RWPE2 (cell line): ENCODE results near the gene MARK3.

Experiments
- ATAC-seq: fragments of 200-7000 bp; cut with Tn5 transposase; 3 replicates; pipeline ENCODE4 v1.9.1; 2021; ENCODE audit warnings: low read depth
- DNase-seq: peaks from one replicate; pipeline ENCODE4 v3.0.0-alpha.2; 2020; ENCODE audit warnings: low spot score
- H3K27ac ChIP-seq: fragments of 450-650 bp; 2 replicates; pipeline ENCODE4 v1.5.1; 2017; ENCODE audit warnings: mild to moderate bottlenecking; ENCODE audit not compliant: poor library complexity, severe bottlenecking
- H3K27me3 ChIP-seq: fragments of 250-450 bp; sonication (Bioruptor Pico); 2 replicates; pipeline ENCODE4 v1.5.1; 2021; ENCODE audit warnings: mild to moderate bottlenecking, moderate library complexity; ENCODE audit not compliant: insufficient read depth, poor library complexity, severe bottlenecking
- H3K36me3 ChIP-seq: fragments of 250-450 bp; sonication (Bioruptor Pico); 2 replicates; pipeline ENCODE4 v1.5.1; 2020; ENCODE audit warnings: low read depth, mild to moderate bottlenecking, moderate library complexity
- H3K4me1 ChIP-seq: fragments of 250-450 bp; sonication (Bioruptor Pico); 2 replicates; pipeline ENCODE4 v1.5.1; 2021; ENCODE audit warnings: mild to moderate bottlenecking, moderate library complexity; ENCODE audit not compliant: insufficient read depth, poor library complexity, severe bottlenecking
- H3K4me3 ChIP-seq: fragments of 250-450 bp; sonication (Bioruptor Pico); 2 replicates; pipeline ENCODE4 v1.5.1; 2021; ENCODE audit warnings: mild to moderate bottlenecking, moderate library complexity; ENCODE audit not compliant: severe bottlenecking
- H3K9me3 ChIP-seq: fragments of 250-450 bp; sonication (Bioruptor Pico); 2 replicates; pipeline ENCODE4 v1.5.1; 2021; ENCODE audit warnings: mild to moderate bottlenecking, moderate library complexity; ENCODE audit not compliant: severe bottlenecking
- CTCF ChIP-seq: fragments of 450-650 bp; IDR thresholded peaks from one replicate; pipeline ENCODE4 v1.5.1; 2017; ENCODE audit warnings: mild to moderate bottlenecking, moderate library complexity; ENCODE audit not compliant: poor library complexity, severe bottlenecking

The MARK3 gene

GRCh38 chr14:103442288-103442687 lies 57.1 kb downstream of the MARK3 start:
- no peaks in the 10 kb centered on the region for H3K9me3 ChIP-seq
- ATAC-seq = no peak
- peaks cover 41% of the 10 kb centered on the region for H3K36me3 ChIP-seq
- no peaks in the 10 kb centered on the region for H3K27me3 ChIP-seq
- H3K4me1 ChIP-seq = no peaks in the 10 kb centered on the region
- H3K4me3 ChIP-seq = no peak overlapping the region
- DNase-seq = no peak
- TF ChIP-seq CTCF = no peak
- no peak overlapping the region for H3K27ac ChIP-seq

- H3K27ac ChIP-seq = no peak overlapping the region
- DNase-seq = no peak
- H3K9me3 ChIP-seq = no peaks in the 10 kb centered on the region
- ATAC-seq = no peak
- peaks cover 39% of the 10 kb centered on the region for H3K36me3 ChIP-seq
- H3K4me3 ChIP-seq = no peak overlapping the region
- TF ChIP-seq CTCF = no peak
- H3K4me1 ChIP-seq = no peaks in the 10 kb centered on the region
- no peaks in the 10 kb centered on the region for H3K27me3 ChIP-seq
These were observed 57.9 kb downstream of the MARK3 start for GRCh38 chr14:103443111-103443510.

- ATAC-seq (no peak), DNase-seq (no peak)
- Histone ChIP-seq H3K9me3 (no peaks in the 10 kb centered on the region), H3K27me3 (no peaks in the 10 kb centered on the region), H3K4me1 (no peaks in the 10 kb centered on the region), H3K36me3 (peaks cover 31% of the 10 kb centered on the region), H3K4me3 (no peak overlapping the region), H3K27ac (no peak overlapping the region)
- TF ChIP-seq CTCF = no peak
These were observed 59.8 kb downstream of the MARK3 start for GRCh38 chr14:103444837-103445524.

- Histone ChIP-seq H3K27me3 (no peaks in the 10 kb centered on the region), H3K4me3 (no peak overlapping the region), H3K36me3 (peaks cover 25% of the 10 kb centered on the region), H3K27ac (no peak overlapping the region), H3K9me3 (no peaks in the 10 kb centered on the region), H3K4me1 (no peaks in the 10 kb centered on the region)
- TF ChIP-seq CTCF = no peak
- ATAC-seq = no peak
- no peak for DNase-seq
These were observed 60.6 kb downstream of the MARK3 start for GRCh38 chr14:103445806-103446205.

- Histone ChIP-seq H3K4me1 (no peaks in the 10 kb centered on the region), H3K9me3 (no peaks in the 10 kb centered on the region), H3K27me3 (no peaks in the 10 kb centered on the region), H3K27ac (no peak overlapping the region), H3K36me3 (peaks cover 21% of the 10 kb centered on the region), H3K4me3 (no peak overlapping the region)
- ATAC-seq (peak; percentile 77), DNase-seq (no peak)
- TF ChIP-seq CTCF = no peak
These were observed 62.9 kb downstream of the MARK3 start for GRCh38 chr14:103448097-103448496.
